Prostate gland (tissue), 2 donors: Measurements from ENCODE around the gene NARS2.

Experiments used
- CTCF ChIP-seq, 4 experiments: fragments of 200-600 bp in 2 of 4; fragments of 450-650 bp in 2 of 4; sonication (generic) in 2 of 4; IDR thresholded peaks; 1 replicate in 3 of 4; 2 replicates in 1 of 4; pipeline ENCODE4 v1.5.1; 2016 to 2019; ENCODE audit warnings: antibody characterized with exemption in 4 of 4, mild to moderate bottlenecking in 2 of 4, moderate library complexity in 2 of 4
- POLR2AphosphoS5 ChIP-seq: sonication (generic); formaldehyde crosslinking; IDR thresholded peaks from one replicate; pipeline ENCODE4 v1.6.1; 2017; ENCODE audit warnings: antibody characterized with exemption

- TF ChIP-seq POLR2AphosphoS5 (no peak), CTCF (IDR thresholded peaks at IDR 0.05) (no peak)
Measured at GRCh38 chr11:78549624-78550409, 24.8 kb downstream of the NARS2 start.
